A673 (cell line): ENCODE data around the gene SEC14L6.

Experiments
- EZH2 ChIP-seq: fragments of 200-600 bp; sonication (generic); IDR thresholded peaks from 2 replicates; pipeline ENCODE4 v1.6.1; 2017; ENCODE audit warnings: borderline replicate concordance, low read depth, mild to moderate bottlenecking, mixed read lengths, antibody characterized with exemption, low read length; ENCODE audit not compliant: poor library complexity, severe bottlenecking
- TF ChIP-seq, protein P1 (sequence below): fragments of 300-800, 200-600 bp; sonication (generic); conservative IDR thresholded peaks from 2 replicates; pipeline ENCODE4 v1.5.1; 2017; ENCODE audit warnings: low read depth, mild to moderate bottlenecking, antibody characterized with exemption, low read length, moderate library complexity, mixed read lengths

DNA sequence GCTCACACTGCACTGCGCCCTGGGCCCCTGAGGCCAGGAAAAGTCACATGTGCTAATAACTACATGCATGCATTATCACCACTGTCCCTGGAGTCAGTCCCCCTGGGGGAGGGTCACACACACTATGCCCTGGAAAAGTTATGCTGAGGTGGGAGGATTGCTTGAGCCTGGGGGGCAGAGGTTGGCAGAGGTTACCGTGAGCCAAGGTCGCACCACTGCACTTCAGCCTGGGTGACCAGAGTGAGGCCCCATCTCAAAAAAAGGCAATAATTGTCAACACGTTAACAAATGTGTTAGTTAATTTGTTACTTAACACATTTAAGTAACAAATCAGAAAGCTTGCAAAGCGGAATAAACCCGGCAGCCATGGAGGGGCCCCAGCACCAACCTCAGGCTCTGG is 13.3 kb upstream of the SEC14L6 start:
- TF ChIP-seq, protein P1, sequence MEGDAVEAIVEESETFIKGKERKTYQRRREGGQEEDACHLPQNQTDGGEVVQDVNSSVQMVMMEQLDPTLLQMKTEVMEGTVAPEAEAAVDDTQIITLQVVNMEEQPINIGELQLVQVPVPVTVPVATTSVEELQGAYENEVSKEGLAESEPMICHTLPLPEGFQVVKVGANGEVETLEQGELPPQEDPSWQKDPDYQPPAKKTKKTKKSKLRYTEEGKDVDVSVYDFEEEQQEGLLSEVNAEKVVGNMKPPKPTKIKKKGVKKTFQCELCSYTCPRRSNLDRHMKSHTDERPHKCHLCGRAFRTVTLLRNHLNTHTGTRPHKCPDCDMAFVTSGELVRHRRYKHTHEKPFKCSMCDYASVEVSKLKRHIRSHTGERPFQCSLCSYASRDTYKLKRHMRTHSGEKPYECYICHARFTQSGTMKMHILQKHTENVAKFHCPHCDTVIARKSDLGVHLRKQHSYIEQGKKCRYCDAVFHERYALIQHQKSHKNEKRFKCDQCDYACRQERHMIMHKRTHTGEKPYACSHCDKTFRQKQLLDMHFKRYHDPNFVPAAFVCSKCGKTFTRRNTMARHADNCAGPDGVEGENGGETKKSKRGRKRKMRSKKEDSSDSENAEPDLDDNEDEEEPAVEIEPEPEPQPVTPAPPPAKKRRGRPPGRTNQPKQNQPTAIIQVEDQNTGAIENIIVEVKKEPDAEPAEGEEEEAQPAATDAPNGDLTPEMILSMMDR = no peak
- no peak for TF ChIP-seq EZH2
